ENCODE results near the gene REN. TPM values are rescaled to one million over a fixed set of nuclear protein-coding genes. Genes with fewer than 3 reads are reported as not detected.

Gene REN
- total and polyA plus RNA-seq, 2 donors (not counting 1 experiment from before 2014, with no cell fraction given) = 0.17 to 0.20 TPM

- H3K27ac ChIP-seq (ENCODE audit: insufficient read depth, low read length) = no peak overlapping the region
- no peak overlapping the region for H3K9ac ChIP-seq (ENCODE audit: insufficient read depth, low read length)
- H3K4me3 ChIP-seq (replicated peaks in 1 of 4; ENCODE audit: control extremely low read depth in 1 of 4, insufficient read depth in 1 of 4, low read depth in 3 of 4, low read length in 4 of 4) = no peak overlapping the region
- peaks cover 10% of the 10 kb centered on the region for H3K27me3 ChIP-seq (ENCODE audit: control insufficient read depth, insufficient read depth, low read length)
- peaks cover 3% of the 10 kb centered on the region for H3K4me1 ChIP-seq (ENCODE audit: control insufficient read depth, extremely low read depth, insufficient read depth, low read length)
- H2AFZ ChIP-seq (ENCODE audit: low read length) = no peak overlapping the region
- TF ChIP-seq EZH2 (IDR thresholded peaks at IDR 0.05; ENCODE audit: low read length, missing control alignments) = no peak
- no peak for TF ChIP-seq CTCF (conservative IDR thresholded peaks at IDR 0.05 in 1 of 2, IDR thresholded peaks at IDR 0.05 in 1 of 2; ENCODE audit: low read depth in 1 of 2, low read length in 2 of 2)
- H3K9me3 ChIP-seq (ENCODE audit: control insufficient read depth, insufficient read depth, low read depth, low read length) = no peaks in the 10 kb centered on the region
- H4K20me1 ChIP-seq (ENCODE audit: control insufficient read depth, extremely low read depth, insufficient read depth, low read length) = no peaks in the 10 kb centered on the region
- no peaks in the 10 kb centered on the region for H3K36me3 ChIP-seq (ENCODE audit: control insufficient read depth, insufficient read depth, low read length)
- DNase-seq (ENCODE audit: low read depth in 2 of 2) = no peak
- H3K4me2 ChIP-seq (ENCODE audit: extremely low read depth, insufficient read depth, low read length) = no peak overlapping the region
- H3K79me2 ChIP-seq (ENCODE audit: control insufficient read depth, insufficient read depth, low read length) = no peaks in the 10 kb centered on the region
Observed at GRCh38 chr1:204194771-204195170, 28.6 kb upstream of the REN start.

GRCh38 chr1:204194080-204194479, 27.9 kb upstream of the REN start:
- no peaks in the 10 kb centered on the region for H3K36me3 ChIP-seq (ENCODE audit: control insufficient read depth, insufficient read depth, low read length)
- no peak overlapping the region for H2AFZ ChIP-seq (ENCODE audit: low read length)
- TF ChIP-seq EZH2 (IDR thresholded peaks at IDR 0.05; ENCODE audit: low read length, missing control alignments) = no peak
- no peak for TF ChIP-seq CTCF (conservative IDR thresholded peaks at IDR 0.05 in 1 of 2, IDR thresholded peaks at IDR 0.05 in 1 of 2; ENCODE audit: low read depth in 1 of 2, low read length in 2 of 2)
- H3K9ac ChIP-seq (ENCODE audit: insufficient read depth, low read length) = no peak overlapping the region
- peaks cover 3% of the 10 kb centered on the region for H3K4me1 ChIP-seq (ENCODE audit: control insufficient read depth, extremely low read depth, insufficient read depth, low read length)
- H3K27me3 ChIP-seq (ENCODE audit: control insufficient read depth, insufficient read depth, low read length) = peaks cover 17% of the 10 kb centered on the region
- DNase-seq (ENCODE audit: low read depth in 2 of 2) = no peak
- H4K20me1 ChIP-seq (ENCODE audit: control insufficient read depth, extremely low read depth, insufficient read depth, low read length) = no peaks in the 10 kb centered on the region
- no peaks in the 10 kb centered on the region for H3K9me3 ChIP-seq (ENCODE audit: control insufficient read depth, insufficient read depth, low read depth, low read length)
- H3K4me3 ChIP-seq (replicated peaks in 1 of 4; ENCODE audit: control extremely low read depth in 1 of 4, insufficient read depth in 1 of 4, low read depth in 3 of 4, low read length in 4 of 4) = no peak overlapping the region
- H3K27ac ChIP-seq (ENCODE audit: insufficient read depth, low read length) = no peak overlapping the region
- H3K79me2 ChIP-seq (ENCODE audit: control insufficient read depth, insufficient read depth, low read length) = no peaks in the 10 kb centered on the region
- no peak overlapping the region for H3K4me2 ChIP-seq (ENCODE audit: extremely low read depth, insufficient read depth, low read length)

- Histone ChIP-seq H3K9me3 (ENCODE audit: control insufficient read depth, insufficient read depth, low read depth, low read length) (no peaks in the 10 kb centered on the region), H3K27ac (ENCODE audit: insufficient read depth, low read length) (no peak overlapping the region), H3K36me3 (ENCODE audit: control insufficient read depth, insufficient read depth, low read length) (no peaks in the 10 kb centered on the region), H3K4me2 (ENCODE audit: extremely low read depth, insufficient read depth, low read length) (no peak overlapping the region), H4K20me1 (ENCODE audit: control insufficient read depth, extremely low read depth, insufficient read depth, low read length) (no peaks in the 10 kb centered on the region), H2AFZ (ENCODE audit: low read length) (no peak overlapping the region), H3K4me3 (replicated peaks in 1 of 4; ENCODE audit: control extremely low read depth in 1 of 4, insufficient read depth in 1 of 4, low read depth in 3 of 4, low read length in 4 of 4) (no peak overlapping the region), H3K9ac (ENCODE audit: insufficient read depth, low read length) (no peak overlapping the region), H3K79me2 (ENCODE audit: control insufficient read depth, insufficient read depth, low read length) (no peaks in the 10 kb centered on the region), H3K4me1 (ENCODE audit: control insufficient read depth, extremely low read depth, insufficient read depth, low read length) (no peaks in the 10 kb centered on the region), H3K27me3 (ENCODE audit: control insufficient read depth, insufficient read depth, low read length) (peaks cover 27% of the 10 kb centered on the region)
- no peak for TF ChIP-seq EZH2 (IDR thresholded peaks at IDR 0.05; ENCODE audit: low read length, missing control alignments)
- TF ChIP-seq CTCF (conservative IDR thresholded peaks at IDR 0.05 in 1 of 2, IDR thresholded peaks at IDR 0.05 in 1 of 2; ENCODE audit: low read depth in 1 of 2, low read length in 2 of 2) = no peak
- peak in 1 of 2 donors; percentile 56 for DNase-seq (ENCODE audit: low read depth in 2 of 2)
Observed at GRCh38 chr1:204192589-204193352, 26.6 kb upstream of the REN start.
